H7 (cell line): ENCODE data around the gene KLHL29. TPM values are rescaled to one million over a fixed set of nuclear protein-coding genes. Genes with fewer than 3 reads are reported as not detected.

Experiments
- DNase-seq: peaks from one replicate; pipeline ENCODE4 v3.0.0; 2012
- H3K27me3 ChIP-seq: 2 replicates; pipeline ENCODE4 v1.6.0; 2011; ENCODE audit warnings: mild to moderate bottlenecking, low read length; ENCODE audit not compliant: control insufficient read depth, insufficient read depth
- H3K36me3 ChIP-seq: replicated peaks from 2 replicates; pipeline ENCODE4 v1.5.1; 2011; ENCODE audit warnings: low read length; ENCODE audit not compliant: control insufficient read depth, insufficient read depth
- H3K4me3 ChIP-seq: 2 replicates; pipeline ENCODE4 v1.5.1; 2011; ENCODE audit warnings: low read depth, mild to moderate bottlenecking, control low read depth, low read length, moderate library complexity; ENCODE audit not compliant: insufficient read depth
- total RNA-seq: library from RNA; depleted of rRNA; stranded (reverse); fragments of >200 nt; shearing (Covaris generic); gene quantifications from 2 replicates; pipeline ENCODE4 v1.2.3, GENCODE V29; 2014

KLHL29 gene
- total RNA-seq, 1 experiment from 2014 or later, result 6.2 TPM

DNA sequence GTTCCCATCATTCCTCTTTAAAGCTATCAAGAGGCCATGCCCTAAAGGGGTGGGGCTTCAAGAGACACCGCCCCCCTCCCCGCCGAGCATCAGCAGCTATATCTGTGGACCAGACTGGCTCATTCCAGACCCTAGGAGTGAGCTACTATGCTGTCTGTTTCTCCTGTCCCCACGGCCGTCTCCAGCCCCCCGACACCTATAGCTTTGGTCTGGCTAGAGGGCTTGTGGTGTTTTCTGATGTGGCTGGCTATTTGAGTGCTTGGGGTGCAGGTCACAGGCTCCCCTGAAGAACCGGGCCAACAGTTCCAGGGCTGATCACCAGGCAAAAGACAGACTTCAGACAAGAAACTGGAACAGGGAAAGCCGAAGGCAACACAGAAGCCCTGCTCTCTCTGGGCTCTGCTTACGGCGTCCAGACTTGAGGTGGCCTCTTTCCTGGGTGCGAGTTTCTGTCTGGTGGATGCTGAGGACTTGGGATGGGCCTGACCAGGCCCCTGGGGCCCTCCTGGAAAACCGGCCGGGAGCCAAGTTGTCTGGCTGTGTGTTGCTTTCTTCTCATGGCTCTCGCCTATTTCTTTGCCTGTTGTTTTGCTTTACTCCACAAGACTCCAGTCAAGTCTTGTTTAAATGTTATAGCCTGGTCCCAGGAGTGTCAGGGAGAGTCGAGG lies 83.6 kb downstream of the KLHL29 start:
- no peak overlapping the region for H3K4me3 ChIP-seq
- DNase-seq, result no peak

DNA sequence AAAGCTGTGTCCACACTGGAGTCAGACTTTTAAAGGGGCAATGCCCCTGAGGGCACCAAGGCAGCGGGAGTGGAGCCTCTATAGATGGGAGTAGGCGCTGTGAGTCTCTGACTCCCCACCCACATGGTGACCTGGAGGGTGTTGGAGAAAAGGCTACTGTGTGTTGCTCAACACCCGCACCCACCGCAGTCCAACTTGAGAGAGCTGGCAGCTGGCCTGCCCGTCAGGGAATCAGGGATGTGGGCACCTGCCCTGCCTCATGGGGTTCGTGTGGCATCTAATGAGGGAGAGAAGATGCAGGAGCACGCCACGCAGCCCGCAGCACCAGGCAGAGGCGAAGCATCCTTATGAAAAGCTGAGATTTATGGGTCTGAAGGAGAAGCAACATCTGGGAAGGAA lies 84.2 kb downstream of the KLHL29 start:
- Histone ChIP-seq H3K27me3 (peaks cover 6% of the 10 kb centered on the region), H3K36me3 (no peaks in the 10 kb centered on the region), H3K4me3 (no peak overlapping the region)
- no peak for DNase-seq

More for the DNA sequence above, 83.6 kb downstream of the KLHL29 start:
- H3K27me3 ChIP-seq, result peaks cover under 1% of the 10 kb centered on the region; the same call in 1 of the 2 replicates
- H3K36me3 ChIP-seq, result no peaks in the 10 kb centered on the region

DNA sequence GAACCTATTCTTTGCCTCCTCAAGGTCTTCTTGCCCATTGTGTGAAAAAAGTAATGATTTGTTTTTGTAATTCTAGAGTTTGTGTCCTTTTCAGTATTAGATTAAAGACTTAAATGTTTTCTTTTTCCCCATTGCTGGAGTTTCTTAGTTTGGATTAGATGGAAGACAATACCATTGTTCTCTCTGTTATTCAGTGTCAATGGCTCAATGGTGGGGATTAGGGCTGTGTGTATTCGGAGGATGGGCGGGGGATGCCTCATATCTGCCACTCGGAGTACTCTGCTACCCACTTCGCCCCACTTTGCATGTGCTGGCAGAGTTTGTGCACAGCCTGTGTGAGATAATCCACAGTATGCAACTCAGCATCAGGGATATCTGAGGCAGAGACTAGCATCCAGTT lies 90.1 kb downstream of the KLHL29 start:
- Histone ChIP-seq H3K27me3 (peaks cover 9% of the 10 kb centered on the region), H3K36me3 (no peaks in the 10 kb centered on the region), H3K4me3 (no peak overlapping the region)
- peak; percentile 73 for DNase-seq

DNA sequence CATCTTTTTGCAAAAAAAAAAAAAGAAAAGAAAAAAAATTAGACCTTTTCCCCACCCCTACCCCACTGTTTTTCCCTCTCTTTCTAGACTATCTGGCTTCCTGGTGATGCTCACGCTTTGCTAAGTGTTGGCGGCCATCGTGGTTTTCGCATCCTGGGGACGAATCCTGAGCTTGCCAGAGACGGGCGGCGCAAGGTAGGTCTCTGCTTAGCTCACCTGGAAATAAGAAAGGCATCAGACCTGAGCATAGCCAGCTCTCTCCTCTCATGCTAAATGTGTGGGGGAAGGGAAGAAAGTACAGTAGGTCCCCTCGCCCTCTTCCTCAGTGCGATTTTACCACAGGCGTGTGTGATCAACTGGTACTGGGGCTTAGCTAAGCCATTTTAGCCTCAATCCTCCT lies 90.5 kb downstream of the KLHL29 start:
- H3K4me3 ChIP-seq, result no peak overlapping the region
- peaks cover 9% of the 10 kb centered on the region for H3K27me3 ChIP-seq
- DNase-seq, result peak; percentile 51
- no peaks in the 10 kb centered on the region for H3K36me3 ChIP-seq

DNA sequence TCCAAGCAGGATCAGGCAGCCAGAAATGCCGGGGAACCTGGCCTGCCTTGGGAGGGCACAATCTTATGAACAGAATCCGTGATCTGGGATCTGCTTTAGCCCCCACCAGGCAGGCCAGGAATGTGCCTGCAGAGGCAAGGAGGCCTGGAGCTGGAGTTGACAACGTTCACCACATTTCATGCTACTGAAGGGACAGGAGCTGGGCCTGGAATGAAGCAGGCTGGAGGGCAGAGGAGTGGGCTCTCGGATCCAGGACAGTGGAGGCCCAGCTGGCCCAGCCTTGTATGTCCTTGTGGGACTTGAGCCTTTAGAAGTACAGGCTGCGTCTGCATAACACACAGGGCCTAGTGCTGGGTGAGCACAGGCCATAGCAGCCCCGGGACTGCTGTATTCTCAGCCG lies 91.8 kb downstream of the KLHL29 start:
- DNase-seq, result no peak

DNA sequence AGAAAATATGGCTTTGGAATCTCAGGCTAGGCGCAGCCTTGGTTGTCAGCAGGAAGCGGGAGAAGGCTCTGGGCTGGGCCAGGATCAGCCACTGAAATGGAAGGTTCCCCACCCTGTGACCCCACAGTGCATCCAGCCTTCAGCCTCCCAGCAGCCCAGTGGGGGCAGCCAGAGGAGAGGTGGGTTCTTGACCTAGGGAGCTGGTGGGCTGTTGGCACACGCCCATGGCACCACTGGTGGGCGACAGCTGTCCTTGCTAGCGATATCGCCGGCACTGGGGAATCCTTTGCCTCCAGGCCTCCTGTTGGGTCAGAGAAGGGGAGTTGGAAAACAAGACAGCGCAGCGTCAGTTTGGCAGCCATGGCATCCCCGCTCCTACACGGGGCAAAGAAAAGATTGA lies 92.4 kb downstream of the KLHL29 start:
- DNase-seq, result no peak
- Histone ChIP-seq H3K36me3 (no peaks in the 10 kb centered on the region), H3K4me3 (no peak overlapping the region), H3K27me3 (peaks cover 9% of the 10 kb centered on the region)

More for the DNA sequence above, 91.8 kb downstream of the KLHL29 start:
- Histone ChIP-seq H3K36me3 (no peaks in the 10 kb centered on the region), H3K27me3 (peaks cover 9% of the 10 kb centered on the region), H3K4me3 (no peak overlapping the region)

DNA sequence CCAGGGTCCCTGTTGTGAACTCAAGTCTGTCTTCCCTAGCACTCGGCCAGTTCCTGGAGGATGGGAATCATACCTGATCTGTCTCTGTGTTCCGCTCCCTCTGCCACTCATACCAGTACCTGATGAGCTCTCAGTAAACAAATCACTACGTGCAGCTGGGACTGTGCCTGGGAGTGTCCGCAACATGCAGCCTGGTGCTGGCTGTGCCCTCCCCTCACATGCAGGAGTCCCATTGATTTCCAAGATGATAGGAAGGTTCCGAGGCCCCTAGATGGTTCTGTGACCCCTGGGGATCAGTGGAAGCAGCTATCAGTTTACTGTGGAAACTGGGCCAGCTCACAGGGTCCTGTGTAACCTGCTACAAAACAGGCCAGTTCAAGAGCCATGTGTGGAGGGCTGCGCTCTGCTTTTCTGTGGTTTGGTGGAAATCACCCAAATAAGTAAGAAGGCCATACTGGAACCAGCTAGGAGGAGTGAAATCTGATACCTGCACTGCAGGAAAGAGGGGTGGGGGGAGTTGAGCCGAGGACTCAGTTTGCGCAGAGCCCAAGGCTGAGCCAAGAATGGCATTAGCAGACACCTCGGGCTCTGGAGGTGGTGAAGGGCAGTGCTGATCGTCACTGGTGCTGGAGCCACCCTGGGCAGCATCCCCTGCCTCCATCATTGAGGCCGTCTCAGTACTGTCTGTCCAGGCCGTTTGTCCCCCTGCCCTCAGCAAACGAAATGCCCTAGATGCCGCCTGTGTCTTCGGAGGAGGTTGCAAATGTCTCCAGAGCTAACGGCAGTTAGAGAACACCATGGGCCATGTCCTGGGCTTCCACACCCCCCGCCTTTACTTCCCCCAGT lies 93.3 kb downstream of the KLHL29 start:
- Histone ChIP-seq H3K27me3 (peaks cover 9% of the 10 kb centered on the region), H3K4me3 (no peak overlapping the region), H3K36me3 (no peaks in the 10 kb centered on the region)
- peak; percentile 85 for DNase-seq

DNA sequence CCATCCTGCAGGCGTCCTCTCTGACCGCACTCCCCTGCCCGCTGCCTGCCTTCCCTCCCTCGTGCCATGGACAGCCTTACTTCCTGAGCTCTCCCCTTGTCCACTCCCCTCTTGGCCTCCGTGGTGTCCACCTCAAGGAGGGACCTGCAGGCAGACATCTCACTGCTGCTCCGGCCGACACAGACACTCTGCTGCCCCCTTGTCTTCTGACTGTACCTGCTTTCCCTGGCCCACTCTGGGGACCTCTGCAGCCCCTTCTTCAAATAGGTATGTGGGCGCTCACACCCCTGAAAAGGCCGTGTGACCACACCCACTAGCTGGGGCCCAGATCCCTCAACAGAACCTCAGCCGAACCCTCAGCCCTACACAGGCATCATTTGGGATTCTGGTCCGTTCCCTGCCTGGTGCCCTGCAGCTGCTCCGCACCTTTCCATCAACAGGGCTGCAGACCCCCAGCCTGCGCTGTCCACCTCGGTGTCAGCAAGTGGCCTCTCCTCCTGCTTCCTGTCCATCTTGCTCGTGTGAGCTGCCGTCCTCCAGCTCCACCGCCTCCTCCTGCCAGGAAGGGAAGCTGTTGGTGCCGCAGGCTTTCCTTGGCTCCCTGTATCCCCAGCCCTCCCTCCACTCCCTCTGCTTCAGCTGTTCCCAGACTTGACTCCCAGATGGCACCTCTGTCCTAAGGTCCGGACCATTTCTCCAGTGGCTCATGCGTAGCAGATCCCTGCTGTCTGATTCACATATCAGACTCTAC lies 94.1 kb downstream of the KLHL29 start:
- no peak overlapping the region for H3K4me3 ChIP-seq
- no peaks in the 10 kb centered on the region for H3K36me3 ChIP-seq
- peaks cover 4% of the 10 kb centered on the region for H3K27me3 ChIP-seq
- peak; percentile 37 for DNase-seq

DNA sequence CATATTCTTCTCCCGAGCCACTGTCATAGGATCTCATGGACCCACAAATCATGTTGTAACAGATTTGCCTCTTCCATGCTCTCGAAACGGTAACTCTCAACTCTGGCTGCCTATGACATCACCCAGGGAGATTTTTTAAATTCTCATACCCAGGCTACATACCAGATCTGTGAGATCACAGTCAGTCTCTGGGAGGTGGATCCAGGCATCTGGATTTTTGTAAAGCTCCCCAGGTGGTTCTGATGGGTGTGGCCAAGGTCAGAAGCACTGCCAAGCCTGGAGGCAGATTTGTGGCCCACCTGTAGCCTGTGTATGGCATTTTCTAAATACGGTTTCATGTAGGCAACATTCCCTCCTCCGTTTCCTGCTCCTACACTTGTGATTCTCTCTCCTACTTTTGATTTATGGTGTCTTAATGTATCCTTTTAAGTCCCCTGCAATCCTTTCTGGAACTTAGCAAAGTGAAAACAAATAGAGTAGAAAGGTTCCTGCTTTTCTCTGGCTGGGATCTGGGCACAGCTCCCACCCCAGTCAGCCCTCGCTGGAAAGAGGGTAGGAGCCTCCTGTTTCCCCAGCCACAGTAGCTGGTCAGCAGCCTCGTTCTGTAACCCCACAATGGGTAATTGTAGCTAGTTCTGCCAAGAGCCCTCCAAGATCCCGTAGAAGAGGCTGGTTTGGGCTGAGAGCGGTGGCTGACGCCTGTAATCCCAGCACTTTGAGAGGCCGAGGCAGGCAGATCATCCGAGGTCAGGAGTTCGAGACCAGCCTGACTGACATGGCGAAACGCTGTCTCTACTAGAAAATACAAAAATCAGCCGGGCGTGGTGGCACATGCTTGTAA lies 96.2 kb downstream of the KLHL29 start:
- DNase-seq, result peak; percentile 77
- Histone ChIP-seq H3K36me3 (no peaks in the 10 kb centered on the region), H3K27me3 (peaks cover 2% of the 10 kb centered on the region), H3K4me3 (no peak overlapping the region)

DNA sequence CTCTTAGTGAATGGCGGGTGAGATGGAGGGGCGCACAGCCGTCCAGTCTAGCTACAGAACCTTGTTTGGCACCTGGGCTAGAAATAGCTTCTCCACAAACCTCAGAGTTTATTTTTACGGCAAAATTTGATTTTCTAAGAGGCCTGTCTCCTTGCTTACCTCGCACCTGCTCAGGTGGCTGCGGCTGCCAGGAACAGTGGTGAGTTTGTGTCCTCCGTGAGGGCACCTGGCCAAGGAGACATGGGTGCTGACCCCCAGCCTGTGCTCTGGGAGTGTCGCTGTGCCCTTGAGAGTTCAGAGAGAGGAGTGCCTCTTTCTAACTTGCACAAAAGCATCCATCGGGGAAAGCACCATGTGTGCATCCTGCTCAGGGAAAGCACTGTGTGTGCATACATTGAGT lies 97.2 kb downstream of the KLHL29 start:
- no peak overlapping the region for H3K4me3 ChIP-seq
- H3K36me3 ChIP-seq, result no peaks in the 10 kb centered on the region
- peaks cover under 1% of the 10 kb centered on the region; the same call in 1 of the 2 replicates for H3K27me3 ChIP-seq
- DNase-seq, result no peak

DNA sequence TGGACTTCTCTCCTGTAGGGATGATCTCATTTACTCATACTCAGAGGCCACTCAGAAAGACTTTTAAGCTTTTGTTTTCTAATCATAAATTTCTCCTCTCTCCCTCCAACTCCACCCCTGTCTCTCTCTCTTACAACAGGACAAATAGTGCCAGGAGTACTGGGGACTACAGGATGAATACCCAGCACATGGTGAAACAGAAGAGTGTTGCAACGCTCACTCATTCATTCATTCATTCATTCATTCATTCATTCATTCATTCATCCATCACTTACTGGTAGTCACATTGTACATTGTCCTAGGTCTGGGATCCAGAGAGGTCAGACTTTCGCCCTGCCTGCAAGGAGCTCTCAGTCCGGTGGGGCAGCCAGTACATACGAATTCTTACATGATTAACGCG lies 97.6 kb downstream of the KLHL29 start:
- H3K4me3 ChIP-seq, result no peak overlapping the region
- no peaks in the 10 kb centered on the region for H3K36me3 ChIP-seq
- DNase-seq, result no peak
- H3K27me3 ChIP-seq, result no peaks in the 10 kb centered on the region

DNA sequence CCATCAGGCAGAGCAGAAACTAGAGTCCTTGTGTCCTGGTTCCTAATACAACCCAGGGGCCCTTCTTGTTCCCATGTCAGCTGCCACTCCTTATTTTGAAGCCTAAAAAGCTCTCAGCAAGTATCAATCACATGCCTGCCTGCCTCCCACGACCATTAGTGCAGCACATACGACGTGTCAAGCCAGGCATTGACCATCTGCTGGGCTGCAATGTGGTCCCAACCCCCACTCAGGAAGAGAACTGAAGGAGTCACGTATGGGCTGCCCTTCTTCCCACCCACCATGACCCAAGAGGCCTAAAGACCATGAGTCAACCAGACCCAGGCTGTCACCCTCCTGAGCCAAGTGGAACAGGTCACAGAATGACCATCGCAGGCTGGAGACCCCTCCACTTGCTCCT lies 98.8 kb downstream of the KLHL29 start:
- Histone ChIP-seq H3K27me3 (no peaks in the 10 kb centered on the region), H3K36me3 (no peaks in the 10 kb centered on the region), H3K4me3 (no peak overlapping the region)
- DNase-seq, result no peak

DNA sequence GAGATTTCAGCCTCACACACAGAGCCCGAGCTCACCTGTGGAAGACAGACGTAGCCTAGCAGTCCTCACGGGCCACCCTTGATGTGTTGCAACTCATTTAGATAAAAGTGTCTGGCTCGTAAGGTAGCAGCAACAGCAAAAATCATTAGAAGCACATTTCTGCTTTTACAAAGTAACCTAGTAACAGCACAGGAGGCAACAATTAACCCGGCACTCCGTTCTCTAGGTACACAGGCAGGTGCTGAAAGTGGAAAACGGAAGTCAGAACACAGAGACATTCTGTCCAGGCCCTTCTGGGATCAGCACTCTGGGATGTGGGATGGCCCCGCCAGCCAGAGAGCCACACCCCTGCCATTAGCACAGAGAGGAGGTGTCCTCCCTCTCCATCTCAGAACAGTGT lies 99.3 kb downstream of the KLHL29 start:
- H3K4me3 ChIP-seq, result no peak overlapping the region
- no peak for DNase-seq
- H3K27me3 ChIP-seq, result no peaks in the 10 kb centered on the region
- H3K36me3 ChIP-seq, result no peaks in the 10 kb centered on the region

DNA sequence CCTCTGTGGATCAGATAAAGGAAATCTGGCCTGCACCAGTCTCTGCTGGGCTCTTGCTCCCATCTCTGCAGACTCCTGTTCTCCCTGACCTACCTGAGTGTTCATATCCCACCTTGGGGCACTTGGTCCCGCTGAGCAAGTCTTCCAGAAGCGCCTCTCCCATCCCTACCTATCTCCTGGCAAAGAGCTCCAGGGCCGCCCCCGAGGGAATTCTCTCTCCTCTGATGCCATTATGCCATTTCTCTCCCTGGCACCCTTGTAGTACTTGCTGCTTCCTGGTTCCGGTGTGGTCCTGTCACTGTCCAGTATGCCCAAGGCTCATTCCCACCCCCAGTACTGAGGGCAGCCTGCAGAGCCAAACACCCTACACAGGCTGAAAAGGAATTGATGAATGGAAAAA lies 99.8 kb downstream of the KLHL29 start:
- no peaks in the 10 kb centered on the region for H3K27me3 ChIP-seq
- no peaks in the 10 kb centered on the region for H3K36me3 ChIP-seq
- no peak for DNase-seq
- H3K4me3 ChIP-seq, result no peak overlapping the region
